Omental fat pad (tissue), 4 donors: ENCODE results near the gene ATP6V1G3. TPM values are rescaled to one million over a fixed set of nuclear protein-coding genes. Genes with fewer than 3 reads are reported as not detected.
"Not testable (repeated sequence)": the region's sequence is repeated elsewhere in the genome, so short reads cannot be mapped to it uniquely, and the experiment has no call there.

ENCODE experiments used
- ATAC-seq: fragments of 150-250 bp; one replicate; pipeline ENCODE4 v1.9.1; 2016; ENCODE audit warnings: mild to moderate bottlenecking, moderate library complexity; ENCODE audit not compliant: low FRiP score
- DNase-seq: peaks from one replicate; pipeline ENCODE4 v3.0.0-alpha.2; 2019; ENCODE audit warnings: low spot score
- total RNA-seq, 4 donors: library from RNA; depleted of rRNA; stranded (reverse); fragments of >200 nt; gene quantifications; one replicate each; pipeline ENCODE4 v1.1.0, GENCODE V29; 2016
- TF ChIP-seq, protein P1 (sequence below), 3 donors: fragments of 450-650 bp; IDR thresholded peaks; one replicate each; pipeline ENCODE4 v1.5.1; 2016 to 2017; ENCODE audit warnings: antibody characterized with exemption in 3 of 3, mild to moderate bottlenecking in 3 of 3, moderate library complexity in 2 of 3

Gene ATP6V1G3, protein sequence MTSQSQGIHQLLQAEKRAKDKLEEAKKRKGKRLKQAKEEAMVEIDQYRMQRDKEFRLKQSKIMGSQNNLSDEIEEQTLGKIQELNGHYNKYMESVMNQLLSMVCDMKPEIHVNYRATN
- total RNA-seq, result not detected

DNA sequence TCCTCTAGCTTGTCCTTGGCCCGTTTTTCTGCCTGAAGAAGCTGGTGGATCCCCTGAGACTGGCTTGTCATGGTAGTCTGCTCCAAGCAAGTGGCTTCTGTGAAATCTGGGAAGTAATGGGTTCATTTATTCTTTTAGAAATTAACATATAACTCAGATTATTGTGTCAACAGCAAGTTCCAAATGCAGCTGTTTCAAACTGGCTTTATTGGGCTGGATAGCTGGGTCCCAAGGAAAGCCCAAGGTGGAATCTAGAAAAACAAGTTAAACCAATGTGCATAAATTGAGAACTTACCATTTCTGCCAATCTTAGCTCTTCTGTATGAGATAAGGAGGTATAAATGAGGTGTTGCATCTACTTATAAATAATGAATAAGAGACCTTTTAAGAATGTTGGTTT lies at the start of gene ATP6V1G3:
Gene ATP6V1G3, minus strand, starts transcription at position 101 of the 400 bp plus-strand sequence. Its CDS starts 30 bp downstream, at position 71.
- ATAC-seq, result no peak
- TF ChIP-seq, protein P1, sequence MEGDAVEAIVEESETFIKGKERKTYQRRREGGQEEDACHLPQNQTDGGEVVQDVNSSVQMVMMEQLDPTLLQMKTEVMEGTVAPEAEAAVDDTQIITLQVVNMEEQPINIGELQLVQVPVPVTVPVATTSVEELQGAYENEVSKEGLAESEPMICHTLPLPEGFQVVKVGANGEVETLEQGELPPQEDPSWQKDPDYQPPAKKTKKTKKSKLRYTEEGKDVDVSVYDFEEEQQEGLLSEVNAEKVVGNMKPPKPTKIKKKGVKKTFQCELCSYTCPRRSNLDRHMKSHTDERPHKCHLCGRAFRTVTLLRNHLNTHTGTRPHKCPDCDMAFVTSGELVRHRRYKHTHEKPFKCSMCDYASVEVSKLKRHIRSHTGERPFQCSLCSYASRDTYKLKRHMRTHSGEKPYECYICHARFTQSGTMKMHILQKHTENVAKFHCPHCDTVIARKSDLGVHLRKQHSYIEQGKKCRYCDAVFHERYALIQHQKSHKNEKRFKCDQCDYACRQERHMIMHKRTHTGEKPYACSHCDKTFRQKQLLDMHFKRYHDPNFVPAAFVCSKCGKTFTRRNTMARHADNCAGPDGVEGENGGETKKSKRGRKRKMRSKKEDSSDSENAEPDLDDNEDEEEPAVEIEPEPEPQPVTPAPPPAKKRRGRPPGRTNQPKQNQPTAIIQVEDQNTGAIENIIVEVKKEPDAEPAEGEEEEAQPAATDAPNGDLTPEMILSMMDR (IDR thresholded peaks at IDR 0.05), result no peak

DNA sequence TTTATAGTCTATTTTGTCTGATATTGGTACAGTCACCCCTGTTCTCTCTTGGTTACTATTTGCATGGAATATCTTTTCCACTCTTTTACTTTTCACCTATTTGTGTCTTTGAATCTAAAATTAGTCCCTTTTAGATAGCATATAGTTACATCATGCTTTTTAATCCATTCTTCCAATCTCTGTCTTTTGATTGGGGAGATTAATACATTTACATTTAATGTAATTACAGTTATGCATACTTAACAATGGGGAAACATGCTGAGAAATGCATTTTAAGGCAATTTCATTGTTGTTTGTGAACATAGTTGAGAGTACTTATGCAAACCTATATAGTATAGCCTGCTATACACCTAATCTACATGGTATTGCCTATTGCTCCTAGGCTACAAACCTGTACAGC lies 48.4 kb upstream of the ATP6V1G3 start:
- ATAC-seq (no peak), DNase-seq (no peak)
- TF ChIP-seq, protein P1 (IDR thresholded peaks at IDR 0.05), result no peak

More for the DNA sequence above, at the start of gene ATP6V1G3:
- DNase-seq, result no peak

- ATAC-seq, result no peak
- TF ChIP-seq, protein P1 (IDR thresholded peaks at IDR 0.05), result no peak
- DNase-seq, result no peak
Measured at GRCh38 chr1:198584163-198584562, 43.7 kb upstream of the ATP6V1G3 start.

GRCh38 chr1:198583209-198583802 lies 42.8 kb upstream of the ATP6V1G3 start:
- not testable (repeated sequence) for DNase-seq, ATAC-seq

DNA sequence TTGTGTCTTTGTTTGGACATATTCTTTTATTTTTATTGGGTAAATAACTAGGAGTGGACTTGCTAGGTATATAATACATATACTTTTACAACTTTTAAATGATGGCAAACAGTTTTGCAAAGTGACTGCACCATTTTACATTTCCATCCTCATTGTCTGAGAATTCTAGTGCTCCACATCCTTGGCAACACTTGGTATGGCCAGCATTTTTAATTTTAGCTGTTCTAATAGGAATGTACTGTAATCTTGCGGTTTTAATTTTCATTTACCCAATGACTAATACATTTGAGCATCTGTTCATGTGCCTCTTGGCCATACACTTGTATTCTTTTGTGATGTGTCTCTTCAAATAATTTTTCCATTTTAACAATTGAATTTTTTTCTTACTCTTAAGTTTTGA lies 37.0 kb upstream of the ATP6V1G3 start:
- DNase-seq, result no peak
- TF ChIP-seq, protein P1 (IDR thresholded peaks at IDR 0.05), result no peak
- no peak for ATAC-seq

GRCh38 chr1:198575798-198576641 lies 35.5 kb upstream of the ATP6V1G3 start:
- ATAC-seq (no peak), DNase-seq (no peak)
- TF ChIP-seq, protein P1 (IDR thresholded peaks at IDR 0.05), result no peak

DNA sequence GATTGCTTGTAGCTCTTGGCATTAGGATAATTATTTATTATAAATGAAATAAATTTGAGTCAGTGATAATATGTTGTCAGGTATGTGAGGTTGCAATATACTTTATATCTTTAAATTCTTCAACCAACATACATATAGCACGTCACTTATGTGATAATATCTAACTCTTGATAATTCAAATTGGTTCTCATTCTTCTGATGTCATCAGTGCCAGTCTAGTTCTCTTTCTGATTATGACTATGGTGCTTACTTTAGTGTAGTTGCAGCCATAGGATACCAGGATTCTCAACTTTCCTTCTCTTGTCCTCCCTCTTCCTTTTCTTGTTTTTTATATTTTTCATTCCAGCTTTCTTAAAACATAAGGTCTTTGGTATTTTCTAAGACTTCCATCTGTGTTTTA lies 34.8 kb upstream of the ATP6V1G3 start:
- TF ChIP-seq, protein P1 (IDR thresholded peaks at IDR 0.05), result no peak
- ATAC-seq, result no peak
- DNase-seq, result no peak
